Thoracic aorta (tissue), 2 donors: ENCODE results near the gene BICD1. TPM values are rescaled to one million over a fixed set of nuclear protein-coding genes. Genes with fewer than 3 reads are reported as not detected.

Experiments used
- ATAC-seq: fragments of 150-250 bp; one replicate; pipeline ENCODE4 v1.8.0; 2017; ENCODE audit warnings: low read depth; ENCODE audit not compliant: insufficient number of reproducible peaks, low FRiP score
- DNase-seq: peaks from one replicate; pipeline ENCODE4 v3.0.0-alpha.2; 2020; ENCODE audit warnings: low spot score
- H3K27ac ChIP-seq, 2 donors: fragments of 200-600 bp; sonication (generic); 1 replicate in 1 of 2; 2 replicates in 1 of 2; pipeline ENCODE4 v1.5.1; 2016; ENCODE audit warnings: mild to moderate bottlenecking in 2 of 2, moderate library complexity in 2 of 2
- H3K27me3 ChIP-seq: fragments of 200-600 bp; sonication (generic); replicated peaks from 2 replicates; pipeline ENCODE4 v1.6.0; 2016; ENCODE audit warnings: mild to moderate bottlenecking; ENCODE audit not compliant: insufficient read depth
- H3K36me3 ChIP-seq: fragments of 200-600 bp; sonication (generic); one replicate; pipeline ENCODE4 v1.5.1; 2016
- H3K4me1 ChIP-seq, 2 donors: fragments of 200-600 bp; sonication (generic); 1 replicate in 1 of 2; 2 replicates in 1 of 2; pipeline versions ENCODE4 v1.5.1 to v1.6.0; 2016; ENCODE audit warnings: low read depth in 2 of 2, mild to moderate bottlenecking in 1 of 2; ENCODE audit not compliant: control insufficient read depth in 1 of 2
- H3K4me3 ChIP-seq: fragments of 200-600 bp; sonication (generic); 2 replicates; pipeline ENCODE4 v1.5.1; 2016; ENCODE audit warnings: mild to moderate bottlenecking
- H3K9me3 ChIP-seq: fragments of 200-600 bp; sonication (generic); 2 replicates; pipeline ENCODE4 v1.5.1; 2016
- total RNA-seq, 2 donors: library from RNA; depleted of rRNA; stranded (reverse); fragments of >200 nt; gene quantifications; one replicate each; pipeline versions ENCODE4 v1.1.0 to v1.2.3, GENCODE V29; 2016
- TF ChIP-seq, protein P1 (sequence below): fragments of 200-600 bp; sonication (generic); IDR thresholded peaks from one replicate; pipeline ENCODE4 v1.5.1; 2019; ENCODE audit warnings: antibody characterized with exemption

Gene BICD1
- total RNA-seq, 2 donors from 2014 or later = 18.7 to 44.7 TPM

- Histone ChIP-seq H3K9me3 (no peaks in the 10 kb centered on the region), H3K36me3 (no peaks in the 10 kb centered on the region), H3K4me3 (peak overlapping the region; percentile 89), H3K4me1 (peaks cover 3 to 21% of the 10 kb centered on the region in 2 donors), H3K27me3 (no peaks in the 10 kb centered on the region), H3K27ac (peak overlapping the region; percentile 89 to 90)
- TF ChIP-seq, protein P1, sequence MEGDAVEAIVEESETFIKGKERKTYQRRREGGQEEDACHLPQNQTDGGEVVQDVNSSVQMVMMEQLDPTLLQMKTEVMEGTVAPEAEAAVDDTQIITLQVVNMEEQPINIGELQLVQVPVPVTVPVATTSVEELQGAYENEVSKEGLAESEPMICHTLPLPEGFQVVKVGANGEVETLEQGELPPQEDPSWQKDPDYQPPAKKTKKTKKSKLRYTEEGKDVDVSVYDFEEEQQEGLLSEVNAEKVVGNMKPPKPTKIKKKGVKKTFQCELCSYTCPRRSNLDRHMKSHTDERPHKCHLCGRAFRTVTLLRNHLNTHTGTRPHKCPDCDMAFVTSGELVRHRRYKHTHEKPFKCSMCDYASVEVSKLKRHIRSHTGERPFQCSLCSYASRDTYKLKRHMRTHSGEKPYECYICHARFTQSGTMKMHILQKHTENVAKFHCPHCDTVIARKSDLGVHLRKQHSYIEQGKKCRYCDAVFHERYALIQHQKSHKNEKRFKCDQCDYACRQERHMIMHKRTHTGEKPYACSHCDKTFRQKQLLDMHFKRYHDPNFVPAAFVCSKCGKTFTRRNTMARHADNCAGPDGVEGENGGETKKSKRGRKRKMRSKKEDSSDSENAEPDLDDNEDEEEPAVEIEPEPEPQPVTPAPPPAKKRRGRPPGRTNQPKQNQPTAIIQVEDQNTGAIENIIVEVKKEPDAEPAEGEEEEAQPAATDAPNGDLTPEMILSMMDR = no peak
- no peak for ATAC-seq
- DNase-seq = no peak
These were observed 596 bp upstream of the BICD1 start for GRCh38 chr12:32105986-32106516.

DNA sequence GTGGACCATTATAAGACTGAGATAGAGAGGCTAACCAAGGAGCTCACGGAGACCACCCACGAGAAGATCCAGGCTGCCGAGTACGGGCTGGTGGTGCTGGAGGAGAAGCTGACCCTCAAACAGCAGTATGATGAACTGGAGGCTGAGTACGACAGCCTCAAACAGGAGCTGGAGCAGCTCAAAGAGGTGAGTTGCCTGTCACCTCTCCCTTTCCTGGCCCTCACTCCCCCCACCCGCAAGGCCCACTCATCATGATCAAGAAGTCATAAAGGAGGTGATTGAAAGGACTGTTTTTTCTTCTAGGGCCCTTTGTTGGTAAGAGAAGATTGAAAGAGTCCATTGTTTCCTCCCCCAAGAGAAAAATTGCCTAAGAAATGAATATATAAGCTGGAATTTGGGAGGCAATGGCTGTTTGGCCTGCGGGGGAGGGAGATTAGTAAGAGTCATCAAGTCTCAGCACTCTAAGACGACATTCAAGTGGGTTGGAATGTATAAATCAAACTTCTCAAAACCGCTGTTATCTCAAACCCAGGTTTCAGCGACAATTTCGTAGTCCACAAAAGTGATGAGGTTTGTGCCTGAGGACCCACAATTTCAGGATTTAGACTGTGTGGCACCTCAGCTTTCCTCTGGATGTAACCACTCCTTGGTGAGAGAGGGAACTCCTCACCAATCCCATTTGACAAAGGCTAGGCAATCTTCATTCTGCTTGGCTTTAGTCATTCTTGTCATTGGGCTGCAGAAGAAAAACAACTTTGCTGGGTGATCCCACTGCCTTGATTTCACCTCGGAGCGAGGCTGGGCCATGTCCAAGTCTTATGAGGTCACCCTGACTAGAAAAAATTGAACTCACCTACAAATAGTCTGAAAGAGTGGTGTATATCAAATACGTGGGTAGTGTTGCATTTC is 966 bp downstream of the BICD1 start:
- TF ChIP-seq, protein P1 = no peak
- Histone ChIP-seq H3K27ac (peak overlapping the region; percentile 89 to 90), H3K9me3 (no peaks in the 10 kb centered on the region), H3K27me3 (no peaks in the 10 kb centered on the region), H3K36me3 (no peaks in the 10 kb centered on the region), H3K4me3 (peak overlapping the region; percentile 89), H3K4me1 (peaks cover 3 to 21% of the 10 kb centered on the region in 2 donors)
- ATAC-seq = peak; percentile 33
- DNase-seq = peak; percentile 8

DNA sequence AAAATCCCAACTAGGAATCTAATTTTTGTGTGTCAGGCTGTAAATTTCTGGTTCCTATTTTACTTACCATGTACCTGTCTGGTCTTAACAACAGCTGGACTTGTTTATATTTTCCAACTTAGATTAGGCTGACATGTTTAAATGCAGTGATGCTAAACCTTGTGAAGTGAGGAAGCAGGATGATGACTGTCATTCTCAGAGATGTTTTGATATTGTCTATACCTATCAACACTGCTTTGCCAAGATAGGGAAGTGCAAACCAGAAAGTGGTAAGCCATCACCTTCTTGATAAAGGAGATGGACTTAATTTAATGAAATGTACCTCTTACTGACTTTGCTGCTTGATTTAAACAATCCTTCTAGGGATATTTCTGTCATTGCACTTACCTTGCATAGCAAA is 2.1 kb downstream of the BICD1 start:
- TF ChIP-seq, protein P1 = no peak
- Histone ChIP-seq H3K36me3 (no peaks in the 10 kb centered on the region), H3K4me1 (peaks cover 3 to 21% of the 10 kb centered on the region in 2 donors), H3K4me3 (peak overlapping the region; percentile 89), H3K27ac (peak overlapping the region in 1 of 2 donors; percentile 90), H3K27me3 (no peaks in the 10 kb centered on the region), H3K9me3 (no peaks in the 10 kb centered on the region)
- ATAC-seq (no peak), DNase-seq (no peak)

DNA sequence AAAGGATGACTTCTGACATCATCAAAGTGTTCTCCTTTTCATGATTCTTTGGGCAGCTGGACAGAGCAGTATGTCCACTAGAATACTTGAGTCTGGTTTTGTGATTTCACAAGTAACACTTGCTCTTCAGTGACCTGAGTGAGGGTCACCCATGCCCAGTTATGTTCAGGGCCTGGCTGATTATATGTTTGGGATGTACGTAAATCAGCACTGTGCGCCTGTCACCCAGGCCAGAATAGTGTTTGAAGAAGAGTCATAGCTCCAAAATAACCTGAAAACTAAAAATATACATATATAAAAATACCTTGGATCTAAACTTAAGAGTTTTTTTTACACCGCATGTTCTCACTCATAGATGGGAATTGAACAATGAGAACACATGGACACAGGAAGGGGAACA is 3.8 kb downstream of the BICD1 start:
- Histone ChIP-seq H3K27ac (no peak overlapping the region), H3K27me3 (no peaks in the 10 kb centered on the region), H3K36me3 (no peaks in the 10 kb centered on the region), H3K9me3 (no peaks in the 10 kb centered on the region), H3K4me3 (no peak overlapping the region), H3K4me1 (peaks cover 5 to 24% of the 10 kb centered on the region in 2 donors)
- DNase-seq (no peak), ATAC-seq (no peak)
- TF ChIP-seq, protein P1 = no peak

- Histone ChIP-seq H3K36me3 (no peaks in the 10 kb centered on the region), H3K9me3 (no peaks in the 10 kb centered on the region), H3K4me1 (peaks cover 8 to 24% of the 10 kb centered on the region in 2 donors), H3K4me3 (no peak overlapping the region), H3K27ac (no peak overlapping the region), H3K27me3 (no peaks in the 10 kb centered on the region)
- ATAC-seq (no peak), DNase-seq (no peak)
- TF ChIP-seq, protein P1 = no peak
These were observed 4.3 kb downstream of the BICD1 start for GRCh38 chr12:32110942-32111341.
